Esophagus muscularis mucosa (tissue), 4 donors: ENCODE data around the gene PCDH12.

Source experiments
- EP300 ChIP-seq: sonication (generic); formaldehyde crosslinking; IDR thresholded peaks from one replicate; pipeline ENCODE4 v1.6.1; 2017; ENCODE audit warnings: antibody characterized with exemption
- POLR2A ChIP-seq: fragments of 450-650 bp; IDR thresholded peaks from one replicate; pipeline ENCODE4 v1.6.1; 2017; ENCODE audit warnings: antibody characterized with exemption, moderate library complexity, mild to moderate bottlenecking, low read depth
- POLR2AphosphoS5 ChIP-seq, 2 donors: sonication (generic); formaldehyde crosslinking; IDR thresholded peaks; one replicate each; pipeline ENCODE4 v1.6.1; 2017; ENCODE audit warnings: antibody characterized with exemption in 2 of 2
- TF ChIP-seq, protein P1 (sequence below), 3 experiments: fragments of 200-600 bp in 2 of 3; fragments of 450-650 bp in 1 of 3; sonication (generic) in 2 of 3; IDR thresholded peaks; one replicate each; pipeline ENCODE4 v1.5.1; 2017 to 2019; ENCODE audit warnings: antibody characterized with exemption in 3 of 3, mild to moderate bottlenecking in 2 of 3, moderate library complexity in 1 of 3

DNA sequence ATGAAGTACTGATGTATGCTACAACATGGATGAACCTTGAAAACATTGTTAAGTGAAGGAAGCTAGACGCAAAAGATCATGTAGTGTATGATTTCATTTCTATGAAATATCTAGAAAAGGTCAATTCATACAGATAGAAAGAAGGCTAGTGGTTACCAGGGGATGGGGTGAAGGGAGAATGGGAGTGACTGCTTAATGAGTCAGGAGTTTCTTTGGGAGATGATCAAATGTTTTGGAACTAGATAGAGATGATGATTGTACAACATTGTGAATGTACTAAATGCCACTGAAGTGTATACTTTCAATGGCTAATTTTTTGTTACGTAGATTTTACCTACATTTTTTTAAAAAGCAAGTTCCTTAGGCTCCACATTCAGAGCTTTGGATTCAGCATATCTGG, 49.2 kb downstream of the PCDH12 start:
- TF ChIP-seq, protein P1, sequence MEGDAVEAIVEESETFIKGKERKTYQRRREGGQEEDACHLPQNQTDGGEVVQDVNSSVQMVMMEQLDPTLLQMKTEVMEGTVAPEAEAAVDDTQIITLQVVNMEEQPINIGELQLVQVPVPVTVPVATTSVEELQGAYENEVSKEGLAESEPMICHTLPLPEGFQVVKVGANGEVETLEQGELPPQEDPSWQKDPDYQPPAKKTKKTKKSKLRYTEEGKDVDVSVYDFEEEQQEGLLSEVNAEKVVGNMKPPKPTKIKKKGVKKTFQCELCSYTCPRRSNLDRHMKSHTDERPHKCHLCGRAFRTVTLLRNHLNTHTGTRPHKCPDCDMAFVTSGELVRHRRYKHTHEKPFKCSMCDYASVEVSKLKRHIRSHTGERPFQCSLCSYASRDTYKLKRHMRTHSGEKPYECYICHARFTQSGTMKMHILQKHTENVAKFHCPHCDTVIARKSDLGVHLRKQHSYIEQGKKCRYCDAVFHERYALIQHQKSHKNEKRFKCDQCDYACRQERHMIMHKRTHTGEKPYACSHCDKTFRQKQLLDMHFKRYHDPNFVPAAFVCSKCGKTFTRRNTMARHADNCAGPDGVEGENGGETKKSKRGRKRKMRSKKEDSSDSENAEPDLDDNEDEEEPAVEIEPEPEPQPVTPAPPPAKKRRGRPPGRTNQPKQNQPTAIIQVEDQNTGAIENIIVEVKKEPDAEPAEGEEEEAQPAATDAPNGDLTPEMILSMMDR (IDR thresholded peaks at IDR 0.05), result no peak
- TF ChIP-seq POLR2A, result no peak
- no peak for TF ChIP-seq EP300
- no peak for TF ChIP-seq POLR2AphosphoS5 (IDR thresholded peaks at IDR 0.05)
